Fibroblast of the aortic adventitia (primary cell): ENCODE data around the gene NOS1. TPM values are rescaled to one million over a fixed set of nuclear protein-coding genes. Genes with fewer than 3 reads are reported as not detected.
"Not testable (repeated sequence)": the region's sequence is repeated elsewhere in the genome, so short reads cannot be mapped to it uniquely, and the experiment has no call there.

Experiments used
- DNase-seq: peaks from one replicate; pipeline ENCODE4 v3.0.0-alpha.2; 2010; ENCODE audit warnings: low read depth
- H3K4me3 ChIP-seq: 2 replicates; pipeline ENCODE4 v1.5.1; 2011; ENCODE audit warnings: low read depth, mild to moderate bottlenecking, control low read depth, low read length, moderate library complexity
- CTCF ChIP-seq: IDR thresholded peaks from 2 replicates; pipeline ENCODE4 v1.5.1; 2011; ENCODE audit warnings: mild to moderate bottlenecking, low read length, control low read depth, inconsistent platforms; ENCODE audit not compliant: insufficient read depth
- total RNA-seq: library from RNA; depleted of rRNA; stranded (reverse); fragments of >200 nt; gene quantifications from 2 replicates; pipeline ENCODE4 v1.2.3, GENCODE V29; 2012; ENCODE audit warnings: low replicate concordance

The NOS1 gene
- total RNA-seq, 1 donor = not detected

GRCh38 chr12:117388951-117389446 lies 27.6 kb upstream of the NOS1 start:
- no peak overlapping the region for H3K4me3 ChIP-seq
- DNase-seq = no peak
- no peak for TF ChIP-seq CTCF

- DNase-seq = no peak
- no peak overlapping the region for H3K4me3 ChIP-seq
- TF ChIP-seq CTCF = no peak
Observed at GRCh38 chr12:117387832-117388231, 26.4 kb upstream of the NOS1 start.

GRCh38 chr12:117384735-117385134 lies 23.3 kb upstream of the NOS1 start:
- H3K4me3 ChIP-seq = no peak overlapping the region
- TF ChIP-seq CTCF = no peak
- DNase-seq = no peak

- DNase-seq = no peak
- no peak for TF ChIP-seq CTCF
- no peak overlapping the region for H3K4me3 ChIP-seq
Observed at GRCh38 chr12:117380083-117380482, 18.7 kb upstream of the NOS1 start.

GRCh38 chr12:117377758-117378157 lies 16.3 kb upstream of the NOS1 start:
- H3K4me3 ChIP-seq = no peak overlapping the region
- no peak for DNase-seq
- TF ChIP-seq CTCF = no peak

GRCh38 chr12:117370588-117370987 lies 9.2 kb upstream of the NOS1 start:
- no peak overlapping the region for H3K4me3 ChIP-seq
- no peak for DNase-seq
- TF ChIP-seq CTCF = no peak

GRCh38 chr12:117370000-117370399 lies 8.6 kb upstream of the NOS1 start:
- H3K4me3 ChIP-seq, DNase-seq: not testable (repeated sequence)
